Esophagus muscularis mucosa (tissue), 3 donors: ENCODE data around the gene BST1.

Source experiments
- POLR2AphosphoS5 ChIP-seq, 2 donors: sonication (generic); formaldehyde crosslinking; IDR thresholded peaks; one replicate each; pipeline ENCODE4 v1.6.1; 2017; ENCODE audit warnings: antibody characterized with exemption in 2 of 2
- TF ChIP-seq, protein P1 (sequence below), 3 experiments: fragments of 200-600 bp in 2 of 3; fragments of 450-650 bp in 1 of 3; sonication (generic) in 2 of 3; IDR thresholded peaks; one replicate each; pipeline ENCODE4 v1.5.1; 2017 to 2019; ENCODE audit warnings: antibody characterized with exemption in 3 of 3, mild to moderate bottlenecking in 2 of 3, moderate library complexity in 1 of 3

DNA sequence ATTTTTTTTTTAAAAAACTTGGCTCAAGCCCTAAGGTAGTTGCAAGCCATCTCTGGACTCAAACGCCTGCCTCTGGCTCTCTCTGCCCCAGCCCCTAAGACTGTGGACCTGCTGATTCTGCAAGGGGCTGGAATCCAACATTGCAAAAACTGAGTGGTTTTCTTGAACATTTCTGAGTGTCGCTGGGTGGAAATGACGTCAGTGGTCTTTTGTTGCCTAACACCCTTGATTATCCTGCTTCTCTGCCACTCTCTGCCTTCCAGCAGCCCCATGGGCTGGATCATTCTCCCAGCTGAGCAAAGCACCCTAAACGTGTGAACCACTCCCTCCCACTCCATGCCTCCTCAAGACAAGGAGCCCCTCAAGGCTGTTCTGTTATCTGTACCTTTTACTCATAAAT is 16.6 kb downstream of the BST1 start:
- TF ChIP-seq, protein P1, sequence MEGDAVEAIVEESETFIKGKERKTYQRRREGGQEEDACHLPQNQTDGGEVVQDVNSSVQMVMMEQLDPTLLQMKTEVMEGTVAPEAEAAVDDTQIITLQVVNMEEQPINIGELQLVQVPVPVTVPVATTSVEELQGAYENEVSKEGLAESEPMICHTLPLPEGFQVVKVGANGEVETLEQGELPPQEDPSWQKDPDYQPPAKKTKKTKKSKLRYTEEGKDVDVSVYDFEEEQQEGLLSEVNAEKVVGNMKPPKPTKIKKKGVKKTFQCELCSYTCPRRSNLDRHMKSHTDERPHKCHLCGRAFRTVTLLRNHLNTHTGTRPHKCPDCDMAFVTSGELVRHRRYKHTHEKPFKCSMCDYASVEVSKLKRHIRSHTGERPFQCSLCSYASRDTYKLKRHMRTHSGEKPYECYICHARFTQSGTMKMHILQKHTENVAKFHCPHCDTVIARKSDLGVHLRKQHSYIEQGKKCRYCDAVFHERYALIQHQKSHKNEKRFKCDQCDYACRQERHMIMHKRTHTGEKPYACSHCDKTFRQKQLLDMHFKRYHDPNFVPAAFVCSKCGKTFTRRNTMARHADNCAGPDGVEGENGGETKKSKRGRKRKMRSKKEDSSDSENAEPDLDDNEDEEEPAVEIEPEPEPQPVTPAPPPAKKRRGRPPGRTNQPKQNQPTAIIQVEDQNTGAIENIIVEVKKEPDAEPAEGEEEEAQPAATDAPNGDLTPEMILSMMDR (IDR thresholded peaks at IDR 0.05), result no peak
- no peak for TF ChIP-seq POLR2AphosphoS5 (IDR thresholded peaks at IDR 0.05)
